HepG2 (cell line): ENCODE results near the gene KHNYN. TPM values are rescaled to one million over a fixed set of nuclear protein-coding genes. Genes with fewer than 3 reads are reported as not detected.
A peak's percentile ranks its signal among the peaks of the same experiment; 100 is the strongest.

Source experiments
- ATAC-seq: fragments of 200-7000 bp; cut with Tn5 transposase; 3 replicates; pipeline ENCODE4 v1.9.1; 2020; ENCODE audit warnings: mild to moderate bottlenecking, moderate library complexity
- BruUV-seq: library from RNA; stranded (reverse); fragments of 400-500 nt; replicated peaks from 2 replicates; lab custom pipeline; 2021; lab: Mats Ljungman, UMichigan
- CTCF ChIA-PET: fragments of 300-600 bp; formaldehyde crosslinking; extraction: SDS; loops from one replicate; lab custom pipeline; 2021; ENCODE audit warnings: low total read pairs, inconsistent platforms, low intra/inter-chr PET ratio; lab: Yijun Ruan, JAX
- POLR2A ChIA-PET: fragments of 350-600 bp; sonication (Branson Sonifier 250); formaldehyde crosslinking; loops from one replicate; lab custom pipeline; 2020; ENCODE audit warnings: antibody characterized with exemption, inconsistent platforms; lab: Yijun Ruan, JAX
- DNase-seq: peaks from one replicate; pipeline ENCODE4 v3.0.0-alpha.2; 2015; ENCODE audit warnings: low spot score
- FAIRE-seq: peaks from 3 replicates; lab custom pipeline; 2011; peaks lifted over from hg19 to GRCh38; lab: Jason Lieb, UNC
- H2AFZ ChIP-seq: one replicate; pipeline ENCODE4 v1.6.1; 2011; ENCODE audit warnings: low read length, inconsistent platforms
- H3K27ac ChIP-seq: fragments of 300-600 bp; 3 replicates; pipeline ENCODE4 v1.8.0; 2011; ENCODE audit warnings: mixed run types, mild to moderate bottlenecking, mixed read lengths, low read length, inconsistent platforms; ENCODE audit not compliant: insufficient read depth; ENCODE audit errors: extremely low read length
- H3K27me3 ChIP-seq, 2 experiments: fragments of 200-600 bp in 1 of 2; 2 replicates in 1 of 2; 3 replicates in 1 of 2; pipeline versions ENCODE4 v1.6.0 to v1.8.0; 2011; ENCODE audit warnings: low read length in 2 of 2, mild to moderate bottlenecking in 2 of 2, moderate library complexity in 2 of 2, inconsistent platforms in 1 of 2; ENCODE audit not compliant: insufficient read depth in 2 of 2, control insufficient read depth in 1 of 2
- H3K36me3 ChIP-seq, 2 experiments: fragments of 200-600 bp in 1 of 2; replicated peaks in 1 of 2; 2 replicates in 1 of 2; 3 replicates in 1 of 2; pipeline versions ENCODE4 v1.5.1 to v1.8.0; 2011; ENCODE audit warnings: low read length in 2 of 2, inconsistent platforms in 1 of 2; ENCODE audit not compliant: insufficient read depth in 2 of 2, control insufficient read depth in 1 of 2
- H3K4me1 ChIP-seq: 2 replicates; pipeline ENCODE4 v1.5.1; 2012; ENCODE audit warnings: low read length, inconsistent platforms; ENCODE audit not compliant: insufficient read depth
- H3K4me2 ChIP-seq: 2 replicates; pipeline ENCODE4 v1.6.0; 2011; ENCODE audit warnings: low read depth, low read length, inconsistent platforms
- H3K4me3 ChIP-seq, 3 experiments: fragments of 200-600 bp in 1 of 3; sonication (generic), shearing (Covaris generic) in 1 of 3; replicated peaks in 1 of 3; 2 replicates each; pipeline ENCODE4 v1.5.1; 2011 to 2016; ENCODE audit warnings: low read length in 3 of 3, inconsistent platforms in 2 of 3, low read depth in 2 of 3, mild to moderate bottlenecking in 2 of 3, control low read depth in 1 of 3, mixed read lengths in 1 of 3; ENCODE audit not compliant: insufficient read depth in 1 of 3
- H3K79me2 ChIP-seq: one replicate; pipeline ENCODE4 v1.6.1; 2011; ENCODE audit warnings: low read length, inconsistent platforms; ENCODE audit not compliant: insufficient read depth
- H3K9ac ChIP-seq: 2 replicates; pipeline ENCODE4 v1.6.0; 2011; ENCODE audit warnings: mild to moderate bottlenecking, low read depth, low read length, inconsistent platforms; ENCODE audit not compliant: insufficient read depth
- H3K9me3 ChIP-seq: 2 replicates; pipeline ENCODE4 v1.5.1; 2012; ENCODE audit warnings: mild to moderate bottlenecking, low read length
- H4K20me1 ChIP-seq: 2 replicates; pipeline ENCODE4 v1.6.0; 2011; ENCODE audit warnings: inconsistent platforms, mild to moderate bottlenecking, low read length, moderate library complexity; ENCODE audit not compliant: insufficient read depth
- KDM5A ChIP-seq: fragments of 200-600 bp; sonication (generic); IDR thresholded peaks from 2 replicates; pipeline ENCODE4 v1.7.0; 2018; ENCODE audit warnings: antibody characterized with exemption, mild to moderate bottlenecking, low read length, borderline replicate concordance
- LCORL ChIP-seq, 2 experiments: fragments of 450-650 bp in 1 of 2; sonication (generic) in 1 of 2; formaldehyde crosslinking in 1 of 2; IDR thresholded peaks; 2 replicates each; pipeline versions ENCODE4 v1.5.0 to v1.6.1; 2017 to 2020; ENCODE audit warnings: antibody characterized with exemption in 1 of 2, missing genetic modification reagents in 1 of 2
- NCOA1 ChIP-seq: sonication (generic); formaldehyde crosslinking; IDR thresholded peaks from 2 replicates; pipeline ENCODE4 v1.9.0; 2021; ENCODE audit warnings: missing genetic modification reagents
- PCBP2 ChIP-seq: fragments of 200-400 bp; formaldehyde crosslinking; optimal IDR thresholded peaks from 2 replicates; pipeline ENCODE3; 2018; ENCODE audit warnings: low read length, low read depth; ENCODE audit not compliant: poor library complexity, severe bottlenecking
- SMYD3 ChIP-seq: sonication (generic); formaldehyde crosslinking; IDR thresholded peaks from 2 replicates; pipeline ENCODE4 v1.8.1; 2023; ENCODE audit warnings: mild to moderate bottlenecking, missing genetic modification reagents
- SOX13 ChIP-seq, 3 experiments: fragments of 450-650 bp in 1 of 3; sonication (generic) in 1 of 3; formaldehyde crosslinking in 1 of 3; IDR thresholded peaks in 2 of 3; conservative IDR thresholded peaks in 1 of 3; 2 replicates each; pipeline versions ENCODE4 v1.5.0 to v1.6.1; 2016 to 2020; ENCODE audit warnings: antibody characterized with exemption in 1 of 3, mild to moderate bottlenecking in 1 of 3, missing compliant biosample characterization in 1 of 3, missing genetic modification reagents in 1 of 3, moderate library complexity in 1 of 3
- TCF12 ChIP-seq, 2 experiments: fragments of 450-650 bp in 1 of 2; sonication (generic) in 1 of 2; formaldehyde crosslinking in 1 of 2; IDR thresholded peaks; 2 replicates each; pipeline versions ENCODE4 v1.6.1 to v1.8.0; 2017 to 2022; ENCODE audit warnings: antibody characterized with exemption in 1 of 2, mild to moderate bottlenecking in 1 of 2, missing genetic modification reagents in 1 of 2, moderate library complexity in 1 of 2
- XRCC5 ChIP-seq: fragments of 200-400 bp; formaldehyde crosslinking; optimal IDR thresholded peaks from 2 replicates; pipeline ENCODE3; 2017; ENCODE audit warnings: mild to moderate bottlenecking, low read length
- ZNF335 ChIP-seq: sonication (generic); formaldehyde crosslinking; IDR thresholded peaks from 2 replicates; pipeline ENCODE4 v1.4.0; 2020; ENCODE audit warnings: missing genetic modification reagents
- ZNF709 ChIP-seq: sonication (generic); formaldehyde crosslinking; IDR thresholded peaks from 2 replicates; pipeline ENCODE4 v1.5.0; 2020; ENCODE audit warnings: mild to moderate bottlenecking, missing genetic modification reagents
- WGBS: methylation state at CpG from one replicate; pipeline ENCODE4 v1.1.6; 2017; ENCODE audit warnings: low lambda C conversion rate; 5-methylcytosine and 5-hydroxymethylcytosine counted together
- in situ Hi-C: cut with HindIII; loops from 2 replicates; pipeline ENCODE4 v1.10.0; 2017; ENCODE audit warnings: low pct_unique_long_range_greater_than_20kb; ENCODE audit not compliant: extremely low pct_ligation_motif_present
- intact Hi-C: fragments of 100-400 bp; cut with micrococcal nuclease; formaldehyde crosslinking; loops from one replicate; pipeline ENCODE4 v1.10.0; 2022; ENCODE audit not compliant: unreplicated experiment
- polyA plus RNA-seq, 8 experiments: library from polyadenylated mRNA; depleted of rRNA in 3 of 8; stranded (reverse) in 7 of 8; unstranded in 1 of 8; fragments of >200 nt; fragmentation: Illumina TruSeq in 4 of 8; extraction: Trizol in 4 of 8; gene quantifications; 2 replicates each; pipeline versions ENCODE4 v1.2.1 to v1.2.3, GENCODE V29; 2011 to 2016; ENCODE audit warnings: low read depth in 4 of 8, missing spikeins in 1 of 8, mixed read lengths in 1 of 8; ENCODE audit not compliant: insufficient read depth in 1 of 8
- total RNA-seq, 5 experiments: library from RNA; depleted of rRNA; stranded (reverse); fragments of >200 nt; fragmentation: Illumina TruSeq; extraction: Trizol; gene quantifications; 2 replicates each; pipeline ENCODE4 v1.2.3, GENCODE V29; 2016; ENCODE audit warnings: low read depth in 1 of 5
- TF ChIP-seq, protein P1 (sequence below): sonication (generic); formaldehyde crosslinking; IDR thresholded peaks from 2 replicates; pipeline ENCODE4 v1.4.0; 2020; ENCODE audit warnings: mild to moderate bottlenecking, low read depth, missing genetic modification reagents
- TF ChIP-seq, protein P2 (sequence below): IDR thresholded peaks from 2 replicates; pipeline ENCODE4 v1.6.1; 2016; ENCODE audit warnings: missing compliant biosample characterization, missing genetic modification reagents, borderline replicate concordance
- TF ChIP-seq, protein P3 (sequence below): sonication (generic); formaldehyde crosslinking; IDR thresholded peaks from 2 replicates; pipeline ENCODE4 v1.4.0; 2020; ENCODE audit warnings: missing genetic modification reagents
- TF ChIP-seq, protein P4 (sequence below): sonication (generic); formaldehyde crosslinking; conservative IDR thresholded peaks from 2 replicates; pipeline ENCODE4 v1.4.0; 2020; ENCODE audit warnings: mild to moderate bottlenecking, missing genetic modification reagents, moderate library complexity

The KHNYN gene
- total and polyA plus RNA-seq, 2 of the 13 experiments (the other 11 are each of a cell fraction or from before 2014, with no cell fraction given), result 52.8 to 75.7 TPM

DNA sequence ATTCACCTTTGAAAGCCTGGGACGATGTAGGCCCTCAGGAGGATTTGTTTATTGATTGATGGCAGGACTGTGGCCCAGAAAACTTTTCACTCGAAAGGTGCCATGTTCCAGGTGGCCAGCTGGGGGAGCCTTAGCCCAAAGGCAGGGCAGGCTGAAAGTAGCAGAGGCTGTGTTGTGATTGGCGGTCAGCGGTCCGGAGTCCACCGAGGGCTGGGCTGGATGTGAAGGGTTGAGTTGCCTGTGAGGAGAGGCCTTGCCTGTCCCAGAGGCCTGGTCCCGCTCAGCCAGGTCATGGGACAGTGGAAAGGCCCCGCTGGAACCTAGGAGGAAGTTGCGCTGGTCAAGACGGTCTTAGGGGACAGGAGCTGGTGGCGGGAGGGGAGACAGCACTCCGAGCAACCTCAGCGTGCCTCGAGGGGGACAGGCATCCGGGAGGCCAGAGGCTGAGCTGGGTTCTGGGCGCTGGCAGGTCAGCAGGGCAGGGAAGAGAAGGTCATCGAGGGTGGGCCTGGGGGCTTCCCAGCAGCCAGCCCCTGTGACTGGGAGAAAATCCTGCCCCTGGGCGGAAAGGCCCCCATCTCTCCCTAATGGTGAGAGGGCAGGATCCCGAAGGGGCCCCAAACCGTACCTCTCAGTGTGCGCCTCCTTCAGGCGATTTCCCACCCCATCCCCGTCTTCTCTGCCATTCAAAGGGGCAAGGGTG, 52.0 kb downstream of the KHNYN start:
- no peaks in the 10 kb centered on the region for H3K9me3 ChIP-seq
- no peaks in the 10 kb centered on the region for H3K36me3 ChIP-seq
- no peaks in the 10 kb centered on the region for H4K20me1 ChIP-seq
- peak; percentile 97 for DNase-seq
- WGBS, result 42% methylated on average over 23 of the region's 23 CpGs
- in situ Hi-C loops (loop anchor here (5.0 kb wide), 1 partner anchor 196 kb away; no protein-coding TSS in a partner anchor), intact Hi-C loops (loop anchor here (1.0 to 10.0 kb wide), 4 partner anchors 14 to 673 kb away; no protein-coding TSS in a partner anchor)
- peak; percentile 96 for FAIRE-seq
- H3K4me2 ChIP-seq, result peak overlapping the region; percentile 75
- H2AFZ ChIP-seq, result peak overlapping the region; percentile 12
- H3K4me1 ChIP-seq, result peaks cover 11% of the 10 kb centered on the region
- no peaks in the 10 kb centered on the region for H3K79me2 ChIP-seq
- peak; percentile 100 for ATAC-seq
- ChIA-PET CTCF (interaction anchor here (1.4 to 2.4 kb wide), 3 partner anchors 123 to 197 kb away, joined by 3 to 40 read pairs (median 4); no protein-coding TSS in a partner anchor), POLR2A (interaction anchor here (0.7 to 2.6 kb wide), 3 partner anchors 10 to 40 kb away, joined by 3 to 17 read pairs (median 3); no protein-coding TSS in a partner anchor)
- no peak overlapping the region for H3K27ac ChIP-seq
- peak overlapping the region; percentile 55 for H3K9ac ChIP-seq
- no peaks in the 10 kb centered on the region for H3K27me3 ChIP-seq
- TSS peak; percentile 57 for BruUV-seq
- peak overlapping the region in 2 of 3 experiments; percentile 40 to 65; a peak in 4 of 6 replicates for H3K4me3 ChIP-seq
- TF ChIP-seq LCORL (IDR thresholded peaks at IDR 0.05) (peak; percentile 83), LCORL (CRISPR knock-in tag; IDR thresholded peaks at IDR 0.05) (peak; percentile 99), ZNF335 (CRISPR knock-in tag) (no peak), NCOA1 (CRISPR knock-in tag) (peak; percentile 95), PCBP2 (no peak), KDM5A (no peak), TCF12 (IDR thresholded peaks at IDR 0.05) (no peak), TCF12 (CRISPR knock-in tag; IDR thresholded peaks at IDR 0.05) (no peak), ZNF709 (CRISPR knock-in tag) (no peak), SOX13 (IDR thresholded peaks at IDR 0.05) (no peak), SOX13 (CRISPR knock-in tag; conservative IDR thresholded peaks at IDR 0.05 in 1 of 2, IDR thresholded peaks at IDR 0.05 in 1 of 2) (no peak; a peak in 1 of 4 replicates), SMYD3 (CRISPR knock-in tag) (no peak; the same call in 1 of the 2 replicates), XRCC5 (peak; percentile 100)
- TF ChIP-seq, protein P1, sequence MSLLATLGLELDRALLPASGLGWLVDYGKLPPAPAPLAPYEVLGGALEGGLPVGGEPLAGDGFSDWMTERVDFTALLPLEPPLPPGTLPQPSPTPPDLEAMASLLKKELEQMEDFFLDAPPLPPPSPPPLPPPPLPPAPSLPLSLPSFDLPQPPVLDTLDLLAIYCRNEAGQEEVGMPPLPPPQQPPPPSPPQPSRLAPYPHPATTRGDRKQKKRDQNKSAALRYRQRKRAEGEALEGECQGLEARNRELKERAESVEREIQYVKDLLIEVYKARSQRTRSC, result 0 out of 2 replicates have a peak, but pooled peaks have one; percentile 74
- TF ChIP-seq, protein P2, sequence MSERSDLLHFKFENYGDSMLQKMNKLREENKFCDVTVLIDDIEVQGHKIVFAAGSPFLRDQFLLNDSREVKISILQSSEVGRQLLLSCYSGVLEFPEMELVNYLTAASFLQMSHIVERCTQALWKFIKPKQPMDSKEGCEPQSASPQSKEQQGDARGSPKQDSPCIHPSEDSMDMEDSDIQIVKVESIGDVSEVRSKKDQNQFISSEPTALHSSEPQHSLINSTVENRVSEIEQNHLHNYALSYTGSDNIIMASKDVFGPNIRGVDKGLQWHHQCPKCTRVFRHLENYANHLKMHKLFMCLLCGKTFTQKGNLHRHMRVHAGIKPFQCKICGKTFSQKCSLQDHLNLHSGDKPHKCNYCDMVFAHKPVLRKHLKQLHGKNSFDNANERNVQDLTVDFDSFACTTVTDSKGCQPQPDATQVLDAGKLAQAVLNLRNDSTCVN (CRISPR knock-in tag), result peak; percentile 70; the same call in 1 of the 2 replicates
- TF ChIP-seq, protein P3, sequence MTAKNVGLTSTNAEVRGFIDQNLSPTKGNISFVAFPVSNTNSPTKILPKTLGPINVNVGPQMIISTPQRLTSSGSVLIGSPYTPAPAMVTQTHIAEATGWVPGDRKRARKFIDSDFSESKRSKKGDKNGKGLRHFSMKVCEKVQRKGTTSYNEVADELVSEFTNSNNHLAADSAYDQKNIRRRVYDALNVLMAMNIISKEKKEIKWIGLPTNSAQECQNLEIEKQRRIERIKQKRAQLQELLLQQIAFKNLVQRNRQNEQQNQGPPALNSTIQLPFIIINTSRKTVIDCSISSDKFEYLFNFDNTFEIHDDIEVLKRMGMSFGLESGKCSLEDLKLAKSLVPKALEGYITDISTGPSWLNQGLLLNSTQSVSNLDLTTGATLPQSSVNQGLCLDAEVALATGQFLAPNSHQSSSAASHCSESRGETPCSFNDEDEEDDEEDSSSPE, result peak; percentile 68
- TF ChIP-seq, protein P4, sequence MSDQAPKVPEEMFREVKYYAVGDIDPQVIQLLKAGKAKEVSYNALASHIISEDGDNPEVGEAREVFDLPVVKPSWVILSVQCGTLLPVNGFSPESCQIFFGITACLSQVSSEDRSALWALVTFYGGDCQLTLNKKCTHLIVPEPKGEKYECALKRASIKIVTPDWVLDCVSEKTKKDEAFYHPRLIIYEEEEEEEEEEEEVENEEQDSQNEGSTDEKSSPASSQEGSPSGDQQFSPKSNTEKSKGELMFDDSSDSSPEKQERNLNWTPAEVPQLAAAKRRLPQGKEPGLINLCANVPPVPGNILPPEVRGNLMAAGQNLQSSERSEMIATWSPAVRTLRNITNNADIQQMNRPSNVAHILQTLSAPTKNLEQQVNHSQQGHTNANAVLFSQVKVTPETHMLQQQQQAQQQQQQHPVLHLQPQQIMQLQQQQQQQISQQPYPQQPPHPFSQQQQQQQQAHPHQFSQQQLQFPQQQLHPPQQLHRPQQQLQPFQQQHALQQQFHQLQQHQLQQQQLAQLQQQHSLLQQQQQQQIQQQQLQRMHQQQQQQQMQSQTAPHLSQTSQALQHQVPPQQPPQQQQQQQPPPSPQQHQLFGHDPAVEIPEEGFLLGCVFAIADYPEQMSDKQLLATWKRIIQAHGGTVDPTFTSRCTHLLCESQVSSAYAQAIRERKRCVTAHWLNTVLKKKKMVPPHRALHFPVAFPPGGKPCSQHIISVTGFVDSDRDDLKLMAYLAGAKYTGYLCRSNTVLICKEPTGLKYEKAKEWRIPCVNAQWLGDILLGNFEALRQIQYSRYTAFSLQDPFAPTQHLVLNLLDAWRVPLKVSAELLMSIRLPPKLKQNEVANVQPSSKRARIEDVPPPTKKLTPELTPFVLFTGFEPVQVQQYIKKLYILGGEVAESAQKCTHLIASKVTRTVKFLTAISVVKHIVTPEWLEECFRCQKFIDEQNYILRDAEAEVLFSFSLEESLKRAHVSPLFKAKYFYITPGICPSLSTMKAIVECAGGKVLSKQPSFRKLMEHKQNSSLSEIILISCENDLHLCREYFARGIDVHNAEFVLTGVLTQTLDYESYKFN, result peak; percentile 68
